ENCODE measurements around the gene NEGR1. TPM values are rescaled to one million over a fixed set of nuclear protein-coding genes. Genes with fewer than 3 reads are reported as not detected.

The NEGR1 gene
- total RNA-seq, 1 donor from 2014 or later: 18.1 TPM

GRCh38 chr1:71647513-71648300 lies 634.6 kb downstream of the NEGR1 start:
- no peak for TF ChIP-seq CTCF (IDR thresholded peaks at IDR 0.05)
- intact Hi-C loops (cut with DNase I): no loop called here
- Histone ChIP-seq H3K36me3 (no peaks in the 10 kb centered on the region), H3K27me3 (ENCODE audit: low read depth) (no peaks in the 10 kb centered on the region), H3K4me1 (no peaks in the 10 kb centered on the region), H3K27ac (no peak overlapping the region), H3K9me3 (no peaks in the 10 kb centered on the region), H3K4me3 (no peak overlapping the region)
- ATAC-seq (no peak), DNase-seq (no peak)

- H3K27me3 ChIP-seq (ENCODE audit: low read depth): no peaks in the 10 kb centered on the region
- no peak for DNase-seq
- intact Hi-C loops (cut with DNase I): no loop called here
- no peaks in the 10 kb centered on the region for H3K4me1 ChIP-seq
- no peak for ATAC-seq
- no peak overlapping the region for H3K4me3 ChIP-seq
- no peaks in the 10 kb centered on the region for H3K36me3 ChIP-seq
- TF ChIP-seq CTCF (IDR thresholded peaks at IDR 0.05): no peak
- H3K27ac ChIP-seq: no peak overlapping the region
- no peaks in the 10 kb centered on the region for H3K9me3 ChIP-seq
These were observed 637.3 kb downstream of the NEGR1 start for GRCh38 chr1:71645015-71645414.

- Histone ChIP-seq H3K4me3 (no peak overlapping the region), H3K4me1 (no peaks in the 10 kb centered on the region), H3K27ac (no peak overlapping the region), H3K36me3 (no peaks in the 10 kb centered on the region), H3K27me3 (ENCODE audit: low read depth) (no peaks in the 10 kb centered on the region), H3K9me3 (no peaks in the 10 kb centered on the region)
- ATAC-seq (no peak), DNase-seq (no peak)
- intact Hi-C loops (cut with DNase I): no loop called here
- no peak for TF ChIP-seq CTCF (IDR thresholded peaks at IDR 0.05)
These were observed 640.4 kb downstream of the NEGR1 start for GRCh38 chr1:71641903-71642302.

- no peak overlapping the region for H3K4me3 ChIP-seq
- H3K36me3 ChIP-seq: no peaks in the 10 kb centered on the region
- no peaks in the 10 kb centered on the region for H3K27me3 ChIP-seq (ENCODE audit: low read depth)
- intact Hi-C loops (cut with DNase I): no loop called here
- H3K9me3 ChIP-seq: no peaks in the 10 kb centered on the region
- H3K4me1 ChIP-seq: no peaks in the 10 kb centered on the region
- no peak for TF ChIP-seq CTCF (IDR thresholded peaks at IDR 0.05)
- DNase-seq: no peak
- no peak for ATAC-seq
- H3K27ac ChIP-seq: no peak overlapping the region
These were observed 641.3 kb downstream of the NEGR1 start for GRCh38 chr1:71640998-71641397.

- intact Hi-C loops (cut with DNase I): no loop called here
- H3K4me1 ChIP-seq: no peaks in the 10 kb centered on the region
- TF ChIP-seq CTCF (IDR thresholded peaks at IDR 0.05): no peak
- ATAC-seq (no peak), DNase-seq (no peak)
- H3K27ac ChIP-seq: no peak overlapping the region
- H3K9me3 ChIP-seq: no peaks in the 10 kb centered on the region
- no peaks in the 10 kb centered on the region for H3K36me3 ChIP-seq
- no peaks in the 10 kb centered on the region for H3K27me3 ChIP-seq (ENCODE audit: low read depth)
- H3K4me3 ChIP-seq: no peak overlapping the region
These were observed 642.2 kb downstream of the NEGR1 start for GRCh38 chr1:71640116-71640515.
